Fibroblast of mammary gland (primary cell): ENCODE results near the gene GSKIP.
"Not testable (repeated sequence)": the region's sequence is repeated elsewhere in the genome, so short reads cannot be mapped to it uniquely, and the experiment has no call there.

Experiments used
- DNase-seq: peaks from one replicate; pipeline ENCODE4 v3.0.0-alpha.2; 2010; ENCODE audit warnings: low read depth
- H3K4me3 ChIP-seq: 2 replicates; pipeline ENCODE4 v1.5.1; 2011; ENCODE audit warnings: low read depth, mild to moderate bottlenecking, low read length, moderate library complexity; ENCODE audit not compliant: control insufficient read depth
- CTCF ChIP-seq: conservative IDR thresholded peaks from 2 replicates; pipeline ENCODE4 v1.5.1; 2011; ENCODE audit warnings: low read depth, low read length, inconsistent platforms; ENCODE audit not compliant: control insufficient read depth, insufficient read depth

The GSKIP gene

GRCh38 chr14:96341323-96341722 is 22.0 kb upstream of the GSKIP start:
- no peak for TF ChIP-seq CTCF

GRCh38 chr14:96345669-96346068 is 17.7 kb upstream of the GSKIP start:
- no peak overlapping the region for H3K4me3 ChIP-seq
- no peak for TF ChIP-seq CTCF
- no peak for DNase-seq

More at GRCh38 chr14:96341323-96341722, 22.0 kb upstream of the GSKIP start:
- no peak for DNase-seq
- H3K4me3 ChIP-seq, result no peak overlapping the region

GRCh38 chr14:96347957-96348356 is 15.4 kb upstream of the GSKIP start:
- not testable (repeated sequence) for DNase-seq

GRCh38 chr14:96349286-96350075 is 13.8 kb upstream of the GSKIP start:
- DNase-seq, result no peak
- no peak overlapping the region for H3K4me3 ChIP-seq
- TF ChIP-seq CTCF, result no peak

More at GRCh38 chr14:96347957-96348356, 15.4 kb upstream of the GSKIP start:
- not testable (repeated sequence) for H3K4me3 ChIP-seq

- no peak overlapping the region for H3K4me3 ChIP-seq
- no peak for DNase-seq
- no peak for TF ChIP-seq CTCF
Observed at GRCh38 chr14:96351986-96352385, 11.3 kb upstream of the GSKIP start.

GRCh38 chr14:96352708-96353107 is 10.6 kb upstream of the GSKIP start:
- H3K4me3 ChIP-seq, result no peak overlapping the region
- DNase-seq, result no peak
- TF ChIP-seq CTCF, result no peak

GRCh38 chr14:96354246-96354645 is 9.1 kb upstream of the GSKIP start:
- no peak for DNase-seq
- H3K4me3 ChIP-seq, result no peak overlapping the region
- no peak for TF ChIP-seq CTCF
